Measurements from ENCODE around the gene ORM2. TPM values are rescaled to one million over a fixed set of nuclear protein-coding genes. Genes with fewer than 3 reads are reported as not detected.

ORM2 gene
- total RNA-seq, 1 experiment from 2014 or later: 1.2 TPM

GRCh38 chr9:114355821-114356220 lies 26.2 kb downstream of the ORM2 start:
- H3K36me3 ChIP-seq (replicated peaks; ENCODE audit: control insufficient read depth, insufficient read depth, low read length): peaks cover 15% of the 10 kb centered on the region
- no peak overlapping the region for H3K4me3 ChIP-seq (ENCODE audit: insufficient read depth, low read depth, low read length)
- DNase-seq: no peak
- H3K27me3 ChIP-seq (ENCODE audit: control insufficient read depth, insufficient read depth, low read length): no peaks in the 10 kb centered on the region

GRCh38 chr9:114356792-114357191 lies 27.1 kb downstream of the ORM2 start:
- no peaks in the 10 kb centered on the region for H3K27me3 ChIP-seq (ENCODE audit: control insufficient read depth, insufficient read depth, low read length)
- H3K4me3 ChIP-seq (ENCODE audit: insufficient read depth, low read depth, low read length): no peak overlapping the region
- peaks cover 16% of the 10 kb centered on the region for H3K36me3 ChIP-seq (replicated peaks; ENCODE audit: control insufficient read depth, insufficient read depth, low read length)
- no peak for DNase-seq

GRCh38 chr9:114357360-114357759 lies 27.7 kb downstream of the ORM2 start:
- Histone ChIP-seq H3K36me3 (replicated peaks; ENCODE audit: control insufficient read depth, insufficient read depth, low read length) (peaks cover 16% of the 10 kb centered on the region), H3K27me3 (ENCODE audit: control insufficient read depth, insufficient read depth, low read length) (no peaks in the 10 kb centered on the region), H3K4me3 (ENCODE audit: insufficient read depth, low read depth, low read length) (no peak overlapping the region)
- no peak for DNase-seq

DNA sequence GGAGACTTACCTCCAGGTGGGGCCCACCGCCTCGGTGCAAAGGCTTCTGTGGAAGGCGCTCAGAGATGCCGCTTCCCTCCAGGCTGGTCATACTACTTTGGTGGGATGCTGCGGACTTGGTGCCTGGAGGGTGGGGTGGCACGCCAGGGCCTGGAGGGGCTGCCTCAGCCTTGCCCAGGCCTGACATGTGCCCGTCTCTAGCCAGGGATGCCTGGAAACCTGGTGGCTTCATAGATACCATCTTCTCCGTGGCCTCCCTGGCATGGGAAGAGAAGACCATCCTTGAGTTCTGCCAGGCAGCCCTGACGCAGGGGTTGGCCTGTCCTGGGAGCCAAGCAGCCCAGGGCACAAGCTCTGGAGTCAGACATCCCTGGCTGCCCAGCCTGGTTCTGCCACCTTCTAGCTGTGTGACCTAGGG lies 28.3 kb downstream of the ORM2 start:
- no peak for DNase-seq
- Histone ChIP-seq H3K27me3 (ENCODE audit: control insufficient read depth, insufficient read depth, low read length) (no peaks in the 10 kb centered on the region), H3K36me3 (replicated peaks; ENCODE audit: control insufficient read depth, insufficient read depth, low read length) (peaks cover 16% of the 10 kb centered on the region), H3K4me3 (ENCODE audit: insufficient read depth, low read depth, low read length) (no peak overlapping the region)

DNA sequence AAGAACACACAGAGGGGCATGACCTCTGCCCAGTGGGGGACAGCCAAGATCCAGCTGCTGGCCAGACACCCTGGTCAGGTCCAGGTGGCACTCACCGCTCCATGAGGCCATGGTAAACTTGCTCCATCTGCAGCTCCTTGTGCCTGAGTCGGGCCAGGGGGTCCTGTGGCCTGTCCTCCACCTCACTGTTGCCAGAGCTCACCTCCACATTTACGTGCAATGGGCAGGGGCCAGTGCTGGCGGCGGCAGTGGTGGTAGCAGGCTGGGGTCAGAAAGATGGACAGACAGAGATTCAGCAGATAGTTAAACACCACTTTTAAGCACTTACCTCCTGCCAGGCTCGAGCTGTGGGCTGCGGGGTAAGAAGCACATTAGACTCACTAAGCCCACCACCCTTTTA lies 30.1 kb downstream of the ORM2 start:
- Histone ChIP-seq H3K36me3 (replicated peaks; ENCODE audit: control insufficient read depth, insufficient read depth, low read length) (peaks cover 17% of the 10 kb centered on the region), H3K27me3 (ENCODE audit: control insufficient read depth, insufficient read depth, low read length) (no peaks in the 10 kb centered on the region), H3K4me3 (ENCODE audit: insufficient read depth, low read depth, low read length) (no peak overlapping the region)
- DNase-seq: no peak

GRCh38 chr9:114361542-114361941 lies 31.9 kb downstream of the ORM2 start:
- no peak overlapping the region for H3K4me3 ChIP-seq (ENCODE audit: insufficient read depth, low read depth, low read length)
- DNase-seq: no peak
- H3K36me3 ChIP-seq (replicated peaks; ENCODE audit: control insufficient read depth, insufficient read depth, low read length): peaks cover 14% of the 10 kb centered on the region
- no peaks in the 10 kb centered on the region for H3K27me3 ChIP-seq (ENCODE audit: control insufficient read depth, insufficient read depth, low read length)

DNA sequence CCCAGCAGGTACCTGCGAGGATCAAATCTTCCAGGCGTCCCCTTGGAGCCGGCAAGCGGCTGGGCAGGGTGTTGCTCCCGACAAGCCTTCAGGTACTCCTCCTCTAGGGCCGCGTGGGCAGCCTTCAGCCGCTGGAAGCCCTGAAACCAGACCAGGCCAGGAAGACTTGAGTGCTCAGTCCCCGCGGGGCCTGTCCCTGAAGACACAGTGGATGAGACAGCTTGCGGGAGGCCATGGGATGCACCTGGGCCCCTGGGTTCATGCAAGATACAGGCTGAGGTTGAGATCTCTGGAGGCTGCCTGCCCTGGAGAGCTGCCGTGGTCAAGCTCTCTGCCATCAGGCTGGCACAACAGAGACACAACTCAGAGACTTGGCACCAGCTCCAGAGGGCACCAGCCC lies 32.7 kb downstream of the ORM2 start:
- peaks cover 15% of the 10 kb centered on the region for H3K36me3 ChIP-seq (replicated peaks; ENCODE audit: control insufficient read depth, insufficient read depth, low read length)
- no peak for DNase-seq
- no peaks in the 10 kb centered on the region for H3K27me3 ChIP-seq (ENCODE audit: control insufficient read depth, insufficient read depth, low read length)
- no peak overlapping the region for H3K4me3 ChIP-seq (ENCODE audit: insufficient read depth, low read depth, low read length)

DNA sequence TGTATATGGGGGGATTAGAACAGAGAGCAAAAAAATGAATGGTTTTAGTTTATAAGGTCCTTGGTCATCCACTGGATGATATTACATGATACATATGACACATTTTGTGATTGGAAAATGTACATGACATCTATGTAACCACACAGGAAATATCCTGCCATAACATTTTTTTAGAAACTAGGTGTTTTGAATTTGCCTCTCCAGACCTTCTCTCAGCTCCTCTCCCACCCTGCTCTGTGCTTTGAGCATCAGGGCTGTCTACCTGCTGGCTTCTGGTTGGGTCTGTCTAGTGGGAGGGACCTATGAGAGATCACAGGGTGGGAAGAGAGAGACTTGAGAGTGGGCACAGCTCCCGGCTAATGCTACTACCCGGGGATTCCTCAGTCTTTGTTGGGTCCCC lies 33.8 kb downstream of the ORM2 start:
- Histone ChIP-seq H3K4me3 (ENCODE audit: insufficient read depth, low read depth, low read length) (no peak overlapping the region), H3K36me3 (replicated peaks; ENCODE audit: control insufficient read depth, insufficient read depth, low read length) (peaks cover 14% of the 10 kb centered on the region), H3K27me3 (ENCODE audit: control insufficient read depth, insufficient read depth, low read length) (no peaks in the 10 kb centered on the region)
- DNase-seq: no peak

- Histone ChIP-seq H3K27me3 (ENCODE audit: control insufficient read depth, insufficient read depth, low read length) (no peaks in the 10 kb centered on the region), H3K36me3 (replicated peaks; ENCODE audit: control insufficient read depth, insufficient read depth, low read length) (peaks cover 12% of the 10 kb centered on the region)
- DNase-seq: no peak
Measured at GRCh38 chr9:114364134-114365041, 34.7 kb downstream of the ORM2 start.

DNA sequence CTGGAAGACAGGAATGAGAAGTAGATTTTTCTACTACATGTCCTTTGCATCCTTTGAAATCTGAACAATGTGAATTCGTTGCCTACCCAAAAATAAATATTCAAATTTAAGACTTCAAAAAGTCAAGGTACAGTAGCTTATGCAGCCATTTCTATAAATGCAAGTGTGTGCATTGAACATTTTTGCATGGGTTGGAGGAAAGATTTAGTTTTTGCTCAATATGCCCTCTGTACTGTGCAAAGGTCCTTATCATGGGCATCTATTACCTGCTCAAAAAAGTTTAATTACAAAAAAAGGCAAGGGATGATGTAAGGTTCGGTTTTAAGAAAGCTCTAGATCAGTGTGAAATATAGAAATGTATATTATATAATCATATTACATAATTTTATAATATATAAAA lies 35.5 kb downstream of the ORM2 start:
- no peaks in the 10 kb centered on the region for H3K27me3 ChIP-seq (ENCODE audit: control insufficient read depth, insufficient read depth, low read length)
- no peak for DNase-seq
- H3K36me3 ChIP-seq (replicated peaks; ENCODE audit: control insufficient read depth, insufficient read depth, low read length): peaks cover 11% of the 10 kb centered on the region
- H3K4me3 ChIP-seq (ENCODE audit: insufficient read depth, low read depth, low read length): no peak overlapping the region

More at GRCh38 chr9:114364134-114365041, 34.7 kb downstream of the ORM2 start:
- no peak overlapping the region for H3K4me3 ChIP-seq (ENCODE audit: insufficient read depth, low read depth, low read length)

- DNase-seq: no peak
- peaks cover 10% of the 10 kb centered on the region for H3K36me3 ChIP-seq (replicated peaks; ENCODE audit: control insufficient read depth, insufficient read depth, low read length)
- H3K27me3 ChIP-seq (ENCODE audit: control insufficient read depth, insufficient read depth, low read length): no peaks in the 10 kb centered on the region
- H3K4me3 ChIP-seq (ENCODE audit: insufficient read depth, low read depth, low read length): no peak overlapping the region
Measured at GRCh38 chr9:114366334-114367128, 36.9 kb downstream of the ORM2 start.

GRCh38 chr9:114367366-114367765 lies 37.7 kb downstream of the ORM2 start:
- no peak for DNase-seq
- Histone ChIP-seq H3K4me3 (ENCODE audit: insufficient read depth, low read depth, low read length) (no peak overlapping the region), H3K36me3 (replicated peaks; ENCODE audit: control insufficient read depth, insufficient read depth, low read length) (peaks cover 8% of the 10 kb centered on the region), H3K27me3 (ENCODE audit: control insufficient read depth, insufficient read depth, low read length) (no peaks in the 10 kb centered on the region)

DNA sequence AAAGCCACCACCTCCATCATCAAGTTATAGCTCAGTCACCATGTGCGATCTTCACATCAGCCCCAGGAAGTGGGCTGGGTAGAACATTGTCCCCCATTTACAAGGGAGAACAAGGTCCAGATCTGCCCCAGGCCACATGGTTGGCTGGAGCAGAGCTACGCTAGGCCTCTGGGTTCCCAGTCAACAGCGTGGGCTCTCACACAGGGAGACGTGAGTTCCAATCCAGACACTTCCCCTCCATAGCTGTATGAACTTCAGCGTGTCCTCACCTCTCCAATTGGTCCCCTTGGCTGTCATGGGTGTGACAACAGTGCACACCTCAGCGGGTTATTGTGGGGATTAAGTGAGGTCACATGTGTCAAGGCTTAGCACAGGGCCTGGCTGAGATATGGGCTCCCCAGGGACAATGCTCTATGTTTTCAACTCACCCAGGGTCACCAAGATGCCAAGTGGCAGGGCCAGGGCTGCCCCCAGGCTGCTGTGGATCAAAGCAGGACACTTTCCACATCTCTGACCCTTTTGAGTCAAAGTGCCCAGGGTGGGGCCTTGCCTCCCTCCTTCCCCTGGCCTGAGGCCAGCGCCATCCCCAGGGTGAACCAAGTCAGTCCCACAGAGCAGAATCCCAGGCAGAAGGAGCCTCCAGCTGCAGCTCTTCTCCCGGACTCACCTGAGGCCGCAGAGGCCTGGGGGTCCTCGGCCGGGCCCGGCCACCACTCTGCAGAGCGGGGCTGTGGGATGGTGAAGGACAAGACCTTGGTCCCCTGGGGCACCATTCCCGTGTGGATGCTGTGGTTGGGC lies 38.3 kb downstream of the ORM2 start:
- DNase-seq: no peak
- Histone ChIP-seq H3K27me3 (ENCODE audit: control insufficient read depth, insufficient read depth, low read length) (no peaks in the 10 kb centered on the region), H3K36me3 (replicated peaks; ENCODE audit: control insufficient read depth, insufficient read depth, low read length) (peaks cover 8% of the 10 kb centered on the region), H3K4me3 (ENCODE audit: insufficient read depth, low read depth, low read length) (no peak overlapping the region)
